OCI-LY3 (cell line): ENCODE results near the gene MYO9A.

Experiments
- H2AFZ ChIP-seq: fragments of 200-600, 300-600 bp; shearing (Covaris generic); 2 replicates; pipeline ENCODE4 v1.6.0; 2014; ENCODE audit warnings: antibody characterized with exemption, low read depth, low read length
- H3K27ac ChIP-seq: fragments of 200-600, 300-600 bp; sonication (generic); 2 replicates; pipeline ENCODE4 v1.5.1; 2014; ENCODE audit warnings: mild to moderate bottlenecking, low read length, moderate library complexity, mixed read lengths
- H3K27me3 ChIP-seq: fragments of 200-600, 300-600 bp; sonication (generic); 2 replicates; pipeline ENCODE4 v1.6.1; 2014; ENCODE audit warnings: low read depth, low read length, mixed read lengths
- H3K36me3 ChIP-seq: fragments of 200-600, 300-600 bp; sonication (generic); replicated peaks from 2 replicates; pipeline ENCODE3; 2014; ENCODE audit warnings: low read depth, low read length, mixed read lengths
- H3K4me1 ChIP-seq: fragments of 300-600, 200-600 bp; sonication (generic); 2 replicates; pipeline ENCODE4 v1.6.1; 2014; ENCODE audit warnings: low read length, mixed read lengths
- H3K4me2 ChIP-seq: fragments of 200-600, 300-600 bp; sonication (generic); 2 replicates; pipeline ENCODE4 v1.6.1; 2014; ENCODE audit warnings: low read length, mixed read lengths
- H3K4me3 ChIP-seq: fragments of 300-600, 200-600 bp; sonication (generic); 2 replicates; pipeline ENCODE4 v1.5.1; 2014; ENCODE audit warnings: antibody characterized with exemption, mild to moderate bottlenecking, low read length, moderate library complexity
- H3K79me2 ChIP-seq: fragments of 300-600, 200-600 bp; shearing (Covaris generic); 2 replicates; pipeline ENCODE4 v1.6.1; 2014; ENCODE audit warnings: mild to moderate bottlenecking, low read length, mixed read lengths
- H3K9ac ChIP-seq: fragments of 300-600, 200-600 bp; shearing (Covaris generic); 2 replicates; pipeline ENCODE4 v1.6.0; 2014; ENCODE audit warnings: mild to moderate bottlenecking, low read length, moderate library complexity
- H3K9me3 ChIP-seq: fragments of 200-600, 300-600 bp; shearing (Covaris generic); 2 replicates; pipeline ENCODE4 v1.6.1; 2014; ENCODE audit warnings: low read length, mixed read lengths; ENCODE audit not compliant: insufficient read depth
- H4K20me1 ChIP-seq: fragments of 200-600, 300-600 bp; sonication (generic); 2 replicates; pipeline ENCODE4 v1.6.1; 2016; ENCODE audit warnings: low read length, mixed read lengths; ENCODE audit not compliant: insufficient read depth
- EZH2phosphoT487 ChIP-seq: fragments of 200-600 bp; shearing (Covaris generic); IDR thresholded peaks from 2 replicates; pipeline ENCODE4 v1.6.1; 2018; ENCODE audit warnings: antibody characterized with exemption, mixed run types, low read depth
- TF ChIP-seq, protein P1 (sequence below): fragments of 200-600, 300-600 bp; sonication (generic); IDR thresholded peaks from 2 replicates; pipeline ENCODE4 v1.5.1; 2014; ENCODE audit warnings: antibody characterized with exemption, low read length, low read depth

The MYO9A gene

DNA sequence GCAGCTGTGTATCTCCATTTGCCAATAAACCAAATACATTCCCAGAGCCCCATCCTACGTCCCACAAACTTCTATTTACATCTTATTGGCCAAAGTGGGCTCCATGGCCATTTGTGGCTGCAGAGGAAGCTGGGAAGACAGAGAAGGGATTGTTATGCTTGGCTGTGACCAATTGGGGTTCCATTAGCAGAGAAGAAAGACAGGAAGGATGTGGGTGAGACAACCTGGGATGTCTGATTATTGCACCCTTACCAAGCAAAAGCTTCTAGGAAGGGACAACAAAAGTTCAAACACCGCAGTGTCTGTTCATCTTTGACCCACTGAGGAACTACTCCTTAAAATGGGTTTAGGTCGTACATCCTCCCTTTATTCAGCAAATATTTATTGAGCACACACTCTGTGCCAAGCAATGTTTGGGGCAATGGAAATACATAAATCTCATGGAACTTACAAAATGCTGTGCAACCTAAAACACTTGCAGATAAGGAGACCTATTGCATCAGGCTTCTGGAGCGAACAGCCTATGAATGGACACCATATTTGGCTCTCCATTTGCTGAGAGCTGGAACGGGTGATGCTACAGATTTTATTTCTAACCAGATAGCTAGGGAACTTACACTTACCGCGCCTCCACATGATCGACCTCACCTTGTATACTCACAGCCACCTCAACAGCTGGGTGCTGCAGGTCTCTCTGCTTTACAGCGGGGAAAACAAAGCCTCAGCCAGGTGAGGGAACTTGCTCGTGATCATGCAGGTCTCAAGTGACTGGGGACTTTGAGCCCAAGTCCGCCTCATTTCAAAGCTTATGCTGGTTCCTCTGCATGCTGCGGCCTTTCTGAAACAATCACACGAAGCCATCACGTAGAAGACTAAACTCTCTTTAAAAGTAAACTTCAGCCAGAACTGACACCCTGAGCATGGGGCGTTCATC lies 329.0 kb downstream of the MYO9A start:
- H3K4me3 ChIP-seq = no peak overlapping the region
- H3K27ac ChIP-seq = no peak overlapping the region
- H3K4me1 ChIP-seq = peaks cover 8% of the 10 kb centered on the region; the same call in 1 of the 2 replicates
- H3K27me3 ChIP-seq = peaks cover 16% of the 10 kb centered on the region; the same call in 1 of the 2 replicates
- H2AFZ ChIP-seq = no peak overlapping the region
- H3K4me2 ChIP-seq = no peak overlapping the region
- H3K9me3 ChIP-seq = no peaks in the 10 kb centered on the region
- H4K20me1 ChIP-seq = no peaks in the 10 kb centered on the region
- no peak for TF ChIP-seq EZH2phosphoT487
- TF ChIP-seq, protein P1, sequence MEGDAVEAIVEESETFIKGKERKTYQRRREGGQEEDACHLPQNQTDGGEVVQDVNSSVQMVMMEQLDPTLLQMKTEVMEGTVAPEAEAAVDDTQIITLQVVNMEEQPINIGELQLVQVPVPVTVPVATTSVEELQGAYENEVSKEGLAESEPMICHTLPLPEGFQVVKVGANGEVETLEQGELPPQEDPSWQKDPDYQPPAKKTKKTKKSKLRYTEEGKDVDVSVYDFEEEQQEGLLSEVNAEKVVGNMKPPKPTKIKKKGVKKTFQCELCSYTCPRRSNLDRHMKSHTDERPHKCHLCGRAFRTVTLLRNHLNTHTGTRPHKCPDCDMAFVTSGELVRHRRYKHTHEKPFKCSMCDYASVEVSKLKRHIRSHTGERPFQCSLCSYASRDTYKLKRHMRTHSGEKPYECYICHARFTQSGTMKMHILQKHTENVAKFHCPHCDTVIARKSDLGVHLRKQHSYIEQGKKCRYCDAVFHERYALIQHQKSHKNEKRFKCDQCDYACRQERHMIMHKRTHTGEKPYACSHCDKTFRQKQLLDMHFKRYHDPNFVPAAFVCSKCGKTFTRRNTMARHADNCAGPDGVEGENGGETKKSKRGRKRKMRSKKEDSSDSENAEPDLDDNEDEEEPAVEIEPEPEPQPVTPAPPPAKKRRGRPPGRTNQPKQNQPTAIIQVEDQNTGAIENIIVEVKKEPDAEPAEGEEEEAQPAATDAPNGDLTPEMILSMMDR = no peak
- H3K36me3 ChIP-seq = no peaks in the 10 kb centered on the region
- no peaks in the 10 kb centered on the region for H3K79me2 ChIP-seq
- H3K9ac ChIP-seq = no peak overlapping the region

DNA sequence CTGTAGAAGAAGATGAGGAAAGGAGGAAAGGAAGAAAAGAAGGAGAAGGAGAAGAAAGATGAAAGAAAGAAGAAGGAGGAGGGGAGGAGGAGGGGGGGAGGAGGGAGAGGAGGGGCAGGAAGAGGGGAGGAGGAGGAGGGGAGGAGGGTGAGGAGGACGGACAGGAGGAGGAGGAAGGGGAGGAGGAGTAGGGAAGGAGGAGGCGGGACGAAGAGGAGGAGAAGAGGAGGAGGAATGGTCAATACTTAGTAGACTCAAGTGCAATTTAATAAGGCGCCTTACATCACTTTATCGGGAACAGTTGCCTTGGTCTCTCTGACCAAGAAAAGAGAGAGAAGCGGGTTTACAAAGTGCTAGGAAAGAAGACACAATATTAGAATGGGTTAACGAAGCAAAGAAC lies 331.3 kb downstream of the MYO9A start:
- TF ChIP-seq, protein P1 = no peak
- no peak for TF ChIP-seq EZH2phosphoT487
- no peak overlapping the region for H3K4me3 ChIP-seq
- H2AFZ ChIP-seq = no peak overlapping the region
- no peaks in the 10 kb centered on the region for H3K79me2 ChIP-seq
- peaks cover 20% of the 10 kb centered on the region for H3K4me1 ChIP-seq
- no peaks in the 10 kb centered on the region for H4K20me1 ChIP-seq
- no peaks in the 10 kb centered on the region for H3K36me3 ChIP-seq
- no peaks in the 10 kb centered on the region for H3K9me3 ChIP-seq
- H3K27me3 ChIP-seq = peaks cover 16% of the 10 kb centered on the region; the same call in 1 of the 2 replicates
- H3K27ac ChIP-seq = no peak overlapping the region
- no peak overlapping the region for H3K9ac ChIP-seq
- no peak overlapping the region for H3K4me2 ChIP-seq

DNA sequence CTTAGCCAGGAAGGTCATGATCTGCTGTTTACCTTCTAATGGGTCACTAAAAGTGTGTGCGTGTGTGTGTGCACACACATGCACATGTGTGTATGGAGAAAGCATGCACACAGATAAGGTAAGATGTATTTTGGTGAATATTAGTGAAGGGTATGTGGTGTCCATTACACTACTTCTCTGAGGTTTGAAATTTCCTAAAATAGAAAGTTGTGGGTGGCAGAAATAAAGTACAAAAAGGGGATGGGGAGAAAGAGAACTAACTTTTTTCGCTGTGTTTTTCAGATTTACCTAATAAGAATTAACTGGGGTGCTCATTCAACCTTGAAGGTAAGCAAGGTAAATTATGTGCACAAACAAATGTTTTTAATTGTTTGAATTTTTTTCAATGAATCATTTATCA lies 332.0 kb downstream of the MYO9A start:
- Histone ChIP-seq H3K27me3 (peaks cover 16% of the 10 kb centered on the region; the same call in 1 of the 2 replicates), H3K79me2 (no peaks in the 10 kb centered on the region)
- TF ChIP-seq, protein P1 = no peak
- no peak for TF ChIP-seq EZH2phosphoT487

DNA sequence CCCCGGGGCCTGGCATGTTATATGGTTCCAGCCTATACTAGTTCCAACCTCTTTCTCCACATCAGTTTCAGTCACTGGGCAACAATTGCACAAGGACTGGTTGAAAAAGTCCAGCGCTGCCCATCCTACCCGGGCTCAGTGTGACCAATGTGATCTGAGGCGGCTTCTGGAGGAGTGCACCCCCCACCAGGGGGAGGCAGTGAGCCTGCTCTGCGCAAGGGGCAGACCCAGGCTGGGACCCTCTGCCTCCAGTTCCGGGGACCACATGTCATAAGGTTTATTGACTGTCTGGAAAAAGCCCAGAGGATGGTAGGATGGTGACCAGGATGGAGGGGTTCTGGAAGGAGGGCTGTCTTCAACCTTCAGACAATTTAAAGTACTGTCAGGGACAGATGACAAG lies 333.2 kb downstream of the MYO9A start:
- peaks cover 39% of the 10 kb centered on the region for H3K4me1 ChIP-seq
- TF ChIP-seq EZH2phosphoT487 = no peak
- TF ChIP-seq, protein P1 = peak; percentile 73
- no peaks in the 10 kb centered on the region for H3K9me3 ChIP-seq
- H3K4me3 ChIP-seq = no peak overlapping the region
- H3K79me2 ChIP-seq = no peaks in the 10 kb centered on the region
- H4K20me1 ChIP-seq = no peaks in the 10 kb centered on the region
- H3K4me2 ChIP-seq = no peak overlapping the region
- H3K36me3 ChIP-seq = no peaks in the 10 kb centered on the region
- peaks cover 16% of the 10 kb centered on the region; the same call in 1 of the 2 replicates for H3K27me3 ChIP-seq
- no peak overlapping the region for H2AFZ ChIP-seq
- H3K27ac ChIP-seq = no peak overlapping the region
- H3K9ac ChIP-seq = no peak overlapping the region

More for the DNA sequence above, 332.0 kb downstream of the MYO9A start:
- no peaks in the 10 kb centered on the region for H3K9me3 ChIP-seq
- no peak overlapping the region for H3K9ac ChIP-seq
- H3K4me3 ChIP-seq = no peak overlapping the region
- H2AFZ ChIP-seq = no peak overlapping the region
- H3K4me1 ChIP-seq = peaks cover 26% of the 10 kb centered on the region
- H4K20me1 ChIP-seq = no peaks in the 10 kb centered on the region
- H3K27ac ChIP-seq = no peak overlapping the region
- H3K36me3 ChIP-seq = no peaks in the 10 kb centered on the region
- no peak overlapping the region for H3K4me2 ChIP-seq
